Measurements from ENCODE around the gene RNASEL.

GRCh38 chr1:182565537-182565936 lies 23.5 kb downstream of the RNASEL start:
- TF ChIP-seq SIN3A (IDR thresholded peaks at IDR 0.05; ENCODE audit: borderline replicate concordance, insufficient read depth, low read length) (no peak), POLR2AphosphoS5 (IDR thresholded peaks at IDR 0.05; ENCODE audit: low read depth, low read length) (no peak)
- TF ChIP-seq, protein P1, sequence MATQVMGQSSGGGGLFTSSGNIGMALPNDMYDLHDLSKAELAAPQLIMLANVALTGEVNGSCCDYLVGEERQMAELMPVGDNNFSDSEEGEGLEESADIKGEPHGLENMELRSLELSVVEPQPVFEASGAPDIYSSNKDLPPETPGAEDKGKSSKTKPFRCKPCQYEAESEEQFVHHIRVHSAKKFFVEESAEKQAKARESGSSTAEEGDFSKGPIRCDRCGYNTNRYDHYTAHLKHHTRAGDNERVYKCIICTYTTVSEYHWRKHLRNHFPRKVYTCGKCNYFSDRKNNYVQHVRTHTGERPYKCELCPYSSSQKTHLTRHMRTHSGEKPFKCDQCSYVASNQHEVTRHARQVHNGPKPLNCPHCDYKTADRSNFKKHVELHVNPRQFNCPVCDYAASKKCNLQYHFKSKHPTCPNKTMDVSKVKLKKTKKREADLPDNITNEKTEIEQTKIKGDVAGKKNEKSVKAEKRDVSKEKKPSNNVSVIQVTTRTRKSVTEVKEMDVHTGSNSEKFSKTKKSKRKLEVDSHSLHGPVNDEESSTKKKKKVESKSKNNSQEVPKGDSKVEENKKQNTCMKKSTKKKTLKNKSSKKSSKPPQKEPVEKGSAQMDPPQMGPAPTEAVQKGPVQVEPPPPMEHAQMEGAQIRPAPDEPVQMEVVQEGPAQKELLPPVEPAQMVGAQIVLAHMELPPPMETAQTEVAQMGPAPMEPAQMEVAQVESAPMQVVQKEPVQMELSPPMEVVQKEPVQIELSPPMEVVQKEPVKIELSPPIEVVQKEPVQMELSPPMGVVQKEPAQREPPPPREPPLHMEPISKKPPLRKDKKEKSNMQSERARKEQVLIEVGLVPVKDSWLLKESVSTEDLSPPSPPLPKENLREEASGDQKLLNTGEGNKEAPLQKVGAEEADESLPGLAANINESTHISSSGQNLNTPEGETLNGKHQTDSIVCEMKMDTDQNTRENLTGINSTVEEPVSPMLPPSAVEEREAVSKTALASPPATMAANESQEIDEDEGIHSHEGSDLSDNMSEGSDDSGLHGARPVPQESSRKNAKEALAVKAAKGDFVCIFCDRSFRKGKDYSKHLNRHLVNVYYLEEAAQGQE (IDR thresholded peaks at IDR 0.05; ENCODE audit: insufficient read depth in 1 of 2, low read depth in 2 of 2, low read length in 2 of 2) = no peak
